Ascending aorta (tissue), 2 donors: Measurements from ENCODE around the gene LGALS1. TPM values are rescaled to one million over a fixed set of nuclear protein-coding genes. Genes with fewer than 3 reads are reported as not detected.

ENCODE experiments used
- DNase-seq, 2 donors: peaks; one replicate each; pipeline ENCODE4 v3.0.0-alpha.2; 2019; ENCODE audit warnings: low spot score in 2 of 2
- H3K27ac ChIP-seq, 2 donors: fragments of 200-600 bp; sonication (generic); one replicate each; pipeline ENCODE4 v1.5.1; 2016 to 2017; ENCODE audit warnings: mild to moderate bottlenecking in 1 of 2
- H3K27me3 ChIP-seq: fragments of 200-600 bp; sonication (generic); one replicate; pipeline ENCODE4 v1.5.1; 2017
- H3K36me3 ChIP-seq, 2 donors: fragments of 200-600 bp; sonication (generic); one replicate each; pipeline ENCODE4 v1.5.1; 2016
- H3K4me1 ChIP-seq, 2 donors: fragments of 200-600 bp; sonication (generic); one replicate each; pipeline ENCODE4 v1.5.1; 2016 to 2017; ENCODE audit warnings: mild to moderate bottlenecking in 1 of 2
- H3K4me3 ChIP-seq, 2 donors: fragments of 200-600 bp; sonication (generic); one replicate each; pipeline ENCODE4 v1.5.1; 2016 to 2017; ENCODE audit warnings: mild to moderate bottlenecking in 1 of 2
- H3K9me3 ChIP-seq, 2 donors: fragments of 200-600 bp; sonication (generic); one replicate each; pipeline ENCODE4 v1.5.1; 2016
- intact Hi-C: fragments of 100-400 bp; cut with DNase I; formaldehyde crosslinking; loops from one replicate; pipeline ENCODE4 v1.15.1; 2023
- total RNA-seq: library from RNA; depleted of rRNA; stranded (reverse); fragments of >200 nt; gene quantifications from one replicate; pipeline ENCODE4 v1.1.0, GENCODE V29; 2016
- TF ChIP-seq, protein P1 (sequence below), 3 experiments: fragments of 200-600 bp in 2 of 3; fragments of 450-650 bp in 1 of 3; sonication (generic) in 2 of 3; IDR thresholded peaks; one replicate each; pipeline ENCODE4 v1.5.1; 2016 to 2019; ENCODE audit warnings: antibody characterized with exemption in 3 of 3, mild to moderate bottlenecking in 1 of 3, moderate library complexity in 1 of 3

The LGALS1 gene
- total RNA-seq, 1 donor from 2014 or later, result 2,009 TPM

DNA sequence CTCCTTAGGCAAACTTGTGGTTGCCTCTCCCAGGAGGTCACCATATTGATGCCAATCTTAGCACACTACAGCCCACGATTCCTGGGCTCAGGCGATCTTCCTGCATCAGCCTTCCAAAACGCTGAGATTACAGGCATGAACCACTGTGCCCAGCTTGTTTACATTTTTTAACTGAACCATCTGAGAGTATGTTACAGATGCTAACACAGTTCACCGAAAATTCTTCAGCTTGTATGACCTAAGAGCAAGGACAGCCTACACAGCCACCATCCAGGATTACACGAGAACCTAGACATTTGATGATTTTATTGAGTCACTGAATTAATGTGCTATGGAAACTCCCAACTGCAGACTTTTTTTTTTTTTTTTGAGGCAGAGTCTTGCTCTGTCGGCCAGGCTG is 5.8 kb upstream of the LGALS1 start:
- H3K4me1 ChIP-seq, result peaks cover 7 to 14% of the 10 kb centered on the region in 2 donors
- intact Hi-C loops, result no loop called here
- TF ChIP-seq, protein P1, sequence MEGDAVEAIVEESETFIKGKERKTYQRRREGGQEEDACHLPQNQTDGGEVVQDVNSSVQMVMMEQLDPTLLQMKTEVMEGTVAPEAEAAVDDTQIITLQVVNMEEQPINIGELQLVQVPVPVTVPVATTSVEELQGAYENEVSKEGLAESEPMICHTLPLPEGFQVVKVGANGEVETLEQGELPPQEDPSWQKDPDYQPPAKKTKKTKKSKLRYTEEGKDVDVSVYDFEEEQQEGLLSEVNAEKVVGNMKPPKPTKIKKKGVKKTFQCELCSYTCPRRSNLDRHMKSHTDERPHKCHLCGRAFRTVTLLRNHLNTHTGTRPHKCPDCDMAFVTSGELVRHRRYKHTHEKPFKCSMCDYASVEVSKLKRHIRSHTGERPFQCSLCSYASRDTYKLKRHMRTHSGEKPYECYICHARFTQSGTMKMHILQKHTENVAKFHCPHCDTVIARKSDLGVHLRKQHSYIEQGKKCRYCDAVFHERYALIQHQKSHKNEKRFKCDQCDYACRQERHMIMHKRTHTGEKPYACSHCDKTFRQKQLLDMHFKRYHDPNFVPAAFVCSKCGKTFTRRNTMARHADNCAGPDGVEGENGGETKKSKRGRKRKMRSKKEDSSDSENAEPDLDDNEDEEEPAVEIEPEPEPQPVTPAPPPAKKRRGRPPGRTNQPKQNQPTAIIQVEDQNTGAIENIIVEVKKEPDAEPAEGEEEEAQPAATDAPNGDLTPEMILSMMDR (IDR thresholded peaks at IDR 0.05), result no peak
- no peak overlapping the region for H3K27ac ChIP-seq
- peaks cover 13 to 14% of the 10 kb centered on the region in 2 donors for H3K36me3 ChIP-seq
- H3K27me3 ChIP-seq, result no peaks in the 10 kb centered on the region
- no peak overlapping the region for H3K4me3 ChIP-seq
- DNase-seq, result no peak
- no peaks in the 10 kb centered on the region for H3K9me3 ChIP-seq

DNA sequence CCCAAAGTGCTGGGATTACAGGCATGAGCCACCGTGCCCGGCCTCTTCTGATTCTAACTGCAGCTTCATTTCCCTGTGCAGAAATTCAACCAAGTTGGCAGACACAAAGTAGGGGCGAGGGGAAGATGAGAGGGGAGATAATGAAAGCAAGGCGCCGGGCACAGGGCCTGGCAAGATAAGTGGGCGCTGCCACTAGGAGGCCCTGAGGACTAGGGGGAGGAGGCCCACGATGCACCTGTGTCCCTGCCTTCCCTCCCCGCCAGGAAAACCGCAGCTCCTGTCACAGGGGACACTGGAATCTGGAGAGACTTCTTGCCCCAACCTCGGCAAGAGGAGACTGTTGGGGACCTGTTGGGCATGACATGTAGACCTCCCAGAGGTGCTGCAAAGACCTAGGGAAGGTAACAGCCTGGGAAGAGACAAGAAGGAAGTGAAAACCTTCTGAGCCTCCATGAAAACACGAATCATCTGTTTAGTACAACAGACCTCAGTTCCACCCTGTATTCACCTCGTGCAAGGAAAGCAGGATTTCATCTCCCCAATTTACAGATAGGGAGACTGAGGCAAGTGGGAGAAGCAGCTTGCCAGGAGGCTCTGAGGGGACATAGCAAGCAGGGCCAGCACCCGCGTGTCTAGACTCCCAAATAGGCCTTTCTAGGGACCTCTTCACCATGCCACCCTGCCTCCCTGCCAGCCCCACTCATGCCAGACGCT is 3.1 kb upstream of the LGALS1 start:
- H3K27me3 ChIP-seq, result no peaks in the 10 kb centered on the region
- H3K4me1 ChIP-seq, result peaks cover 8 to 17% of the 10 kb centered on the region in 2 donors
- H3K27ac ChIP-seq, result peak overlapping the region; percentile 91 to 94
- H3K9me3 ChIP-seq, result no peaks in the 10 kb centered on the region
- no peak for DNase-seq
- peaks cover 0 to under 1% of the 10 kb centered on the region in 2 donors for H3K36me3 ChIP-seq
- intact Hi-C loops, result no loop called here
- TF ChIP-seq, protein P1 (IDR thresholded peaks at IDR 0.05), result no peak
- no peak overlapping the region for H3K4me3 ChIP-seq

DNA sequence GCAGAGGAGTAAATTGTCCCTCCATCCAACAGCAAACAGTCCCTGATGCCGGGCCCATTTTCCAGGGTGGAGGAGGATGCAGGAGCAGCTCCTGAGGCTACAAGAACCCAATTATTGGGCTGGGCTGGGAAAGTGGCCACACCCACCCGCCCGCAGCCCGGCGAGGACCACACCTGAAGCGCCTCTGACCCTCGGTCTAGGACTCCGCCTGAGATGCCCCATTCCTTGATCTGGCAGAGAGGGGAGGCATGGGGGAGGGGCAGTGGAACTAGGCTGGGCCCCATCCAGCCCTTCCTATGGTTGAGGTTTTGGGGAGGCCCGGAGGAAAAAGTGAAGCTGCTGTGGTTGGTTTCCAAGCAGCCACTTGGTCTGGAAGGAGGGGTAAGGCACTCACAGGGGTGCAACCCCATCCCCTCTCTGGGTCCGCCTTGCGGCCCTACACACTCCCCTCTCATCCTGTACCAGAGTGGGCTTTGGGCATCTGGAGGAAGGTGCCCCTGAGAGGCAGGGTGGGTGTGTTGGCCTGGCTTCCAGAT is 2.4 kb upstream of the LGALS1 start:
- no peaks in the 10 kb centered on the region for H3K27me3 ChIP-seq
- DNase-seq, result no peak
- intact Hi-C loops, result no loop called here
- no peak overlapping the region for H3K4me3 ChIP-seq
- H3K36me3 ChIP-seq, result peaks cover 4 to 6% of the 10 kb centered on the region in 2 donors
- no peaks in the 10 kb centered on the region for H3K9me3 ChIP-seq
- TF ChIP-seq, protein P1 (IDR thresholded peaks at IDR 0.05), result no peak
- peak overlapping the region; percentile 91 to 94 for H3K27ac ChIP-seq
- peaks cover 12 to 23% of the 10 kb centered on the region in 2 donors for H3K4me1 ChIP-seq

DNA sequence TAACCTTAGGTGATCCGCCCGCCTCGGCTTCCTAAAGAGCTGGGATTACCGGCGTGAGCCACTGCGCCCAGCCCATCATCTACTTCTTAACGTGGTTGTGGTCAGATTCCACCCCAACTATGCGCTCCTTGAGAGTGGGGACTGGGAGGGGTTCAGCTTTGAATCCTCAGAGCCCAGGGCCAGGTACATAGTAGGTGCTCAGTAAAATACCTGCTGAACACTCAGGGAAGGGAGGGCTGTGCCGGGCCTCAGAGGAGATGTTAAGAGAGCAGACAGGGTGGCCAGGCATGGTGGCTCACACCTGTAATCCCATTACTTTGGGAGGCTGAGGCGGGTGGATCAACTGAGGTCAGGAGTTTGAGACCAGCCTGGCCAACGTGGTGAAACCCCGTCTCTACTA is 1.2 kb upstream of the LGALS1 start:
- H3K27ac ChIP-seq, result peak overlapping the region; percentile 91 to 94
- peaks cover 16 to 19% of the 10 kb centered on the region in 2 donors for H3K36me3 ChIP-seq
- peak overlapping the region in 1 of 2 donors; percentile 81 for H3K4me3 ChIP-seq
- peaks cover 15 to 30% of the 10 kb centered on the region in 2 donors for H3K4me1 ChIP-seq
- intact Hi-C loops, result no loop called here
- no peak for DNase-seq
- no peaks in the 10 kb centered on the region for H3K9me3 ChIP-seq
- TF ChIP-seq, protein P1 (IDR thresholded peaks at IDR 0.05), result no peak
- no peaks in the 10 kb centered on the region for H3K27me3 ChIP-seq

DNA sequence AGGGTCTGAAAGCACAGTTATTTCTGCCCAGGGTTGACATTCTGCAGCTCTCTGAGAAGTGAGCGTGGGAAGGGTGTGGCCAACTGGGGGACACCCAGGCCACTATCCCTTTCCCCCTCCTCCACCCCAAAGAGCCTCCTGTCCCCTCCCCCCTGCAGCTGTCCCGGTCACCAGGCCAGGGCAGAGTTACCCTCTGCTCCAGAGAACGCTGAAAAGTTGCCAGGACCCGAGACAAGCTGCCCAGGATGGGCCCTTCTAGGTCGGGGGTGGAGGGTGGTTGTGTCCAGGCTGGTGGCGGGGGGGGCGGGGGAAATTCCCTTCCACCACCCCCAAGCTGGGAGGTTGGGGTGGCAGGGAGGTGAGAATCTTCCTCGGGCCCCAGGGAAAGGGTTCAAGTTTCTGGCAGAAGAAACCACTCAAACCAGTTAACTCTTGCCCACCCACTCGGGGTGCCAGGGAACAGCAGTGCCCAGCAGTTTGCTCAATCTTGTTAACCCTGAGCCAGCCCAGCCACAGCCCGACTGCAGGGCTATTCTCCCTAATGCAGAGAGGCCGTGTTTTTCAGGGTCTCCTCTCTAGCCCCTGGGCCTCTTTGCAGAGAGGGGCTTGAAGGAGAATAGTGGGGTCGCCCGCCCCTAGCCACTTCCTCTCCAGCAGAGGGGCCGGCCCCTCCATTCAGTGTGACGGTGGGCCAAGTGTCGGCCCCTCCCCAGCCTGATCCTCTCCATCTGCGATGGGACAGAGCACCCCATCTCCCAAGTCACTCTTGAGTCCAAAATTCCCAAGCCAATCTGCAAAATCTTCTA is 697 bp downstream of the LGALS1 start:
- intact Hi-C loops, result loop anchor here (1.0 to 5.0 kb wide), 5 partner anchors 18 to 131 kb away; partner anchors contain the start of genes CDC42EP1, GCAT, GGA1 and PDXP
- TF ChIP-seq, protein P1 (IDR thresholded peaks at IDR 0.05), result no peak
- Histone ChIP-seq H3K4me3 (peak overlapping the region; percentile 58 to 81), H3K36me3 (peaks cover 25 to 28% of the 10 kb centered on the region in 2 donors), H3K27ac (peak overlapping the region; percentile 91 to 94), H3K4me1 (peaks cover 15 to 30% of the 10 kb centered on the region in 2 donors), H3K27me3 (no peaks in the 10 kb centered on the region), H3K9me3 (no peaks in the 10 kb centered on the region)
- peak in 1 of 2 donors; percentile 71 for DNase-seq
